Suprapubic skin (tissue), 4 donors: ENCODE results near the gene SNTA1.

Source experiments
- POLR2A ChIP-seq, 2 donors: fragments of 450-650 bp; IDR thresholded peaks; one replicate each; pipeline ENCODE4 v1.6.1; 2017; ENCODE audit warnings: antibody characterized with exemption in 2 of 2, mild to moderate bottlenecking in 2 of 2, moderate library complexity in 2 of 2
- POLR2AphosphoS5 ChIP-seq, 3 donors: sonication (generic); formaldehyde crosslinking; IDR thresholded peaks; one replicate each; pipeline ENCODE4 v1.6.1; 2017; ENCODE audit warnings: antibody characterized with exemption in 3 of 3
- TF ChIP-seq, protein P1 (sequence below), 2 donors: fragments of 200-600 bp in 1 of 2; fragments of 450-650 bp in 1 of 2; sonication (generic) in 1 of 2; IDR thresholded peaks; one replicate each; pipeline ENCODE4 v1.5.1; 2016 to 2019; ENCODE audit warnings: antibody characterized with exemption in 2 of 2, mild to moderate bottlenecking in 1 of 2, moderate library complexity in 1 of 2

- TF ChIP-seq, protein P1, sequence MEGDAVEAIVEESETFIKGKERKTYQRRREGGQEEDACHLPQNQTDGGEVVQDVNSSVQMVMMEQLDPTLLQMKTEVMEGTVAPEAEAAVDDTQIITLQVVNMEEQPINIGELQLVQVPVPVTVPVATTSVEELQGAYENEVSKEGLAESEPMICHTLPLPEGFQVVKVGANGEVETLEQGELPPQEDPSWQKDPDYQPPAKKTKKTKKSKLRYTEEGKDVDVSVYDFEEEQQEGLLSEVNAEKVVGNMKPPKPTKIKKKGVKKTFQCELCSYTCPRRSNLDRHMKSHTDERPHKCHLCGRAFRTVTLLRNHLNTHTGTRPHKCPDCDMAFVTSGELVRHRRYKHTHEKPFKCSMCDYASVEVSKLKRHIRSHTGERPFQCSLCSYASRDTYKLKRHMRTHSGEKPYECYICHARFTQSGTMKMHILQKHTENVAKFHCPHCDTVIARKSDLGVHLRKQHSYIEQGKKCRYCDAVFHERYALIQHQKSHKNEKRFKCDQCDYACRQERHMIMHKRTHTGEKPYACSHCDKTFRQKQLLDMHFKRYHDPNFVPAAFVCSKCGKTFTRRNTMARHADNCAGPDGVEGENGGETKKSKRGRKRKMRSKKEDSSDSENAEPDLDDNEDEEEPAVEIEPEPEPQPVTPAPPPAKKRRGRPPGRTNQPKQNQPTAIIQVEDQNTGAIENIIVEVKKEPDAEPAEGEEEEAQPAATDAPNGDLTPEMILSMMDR (IDR thresholded peaks at IDR 0.05) = no peak
- no peak for TF ChIP-seq POLR2A (IDR thresholded peaks at IDR 0.05)
- no peak for TF ChIP-seq POLR2AphosphoS5 (IDR thresholded peaks at IDR 0.05)
Measured at GRCh38 chr20:33482581-33482980, 39.0 kb upstream of the SNTA1 start.
